HG03439 (cell line): ENCODE data around the gene MYO1F.
"Not testable (repeated sequence)": the region's sequence is repeated elsewhere in the genome, so short reads cannot be mapped to it uniquely, and the experiment has no call there.

Source experiments
- ATAC-seq: cut with Tn5 transposase; IDR thresholded peaks from one replicate; pipeline ENCODE4 v1.9.1; 2021; ENCODE audit warnings: mild to moderate bottlenecking, moderate library complexity; ENCODE audit not compliant: unreplicated experiment

MYO1F gene

DNA sequence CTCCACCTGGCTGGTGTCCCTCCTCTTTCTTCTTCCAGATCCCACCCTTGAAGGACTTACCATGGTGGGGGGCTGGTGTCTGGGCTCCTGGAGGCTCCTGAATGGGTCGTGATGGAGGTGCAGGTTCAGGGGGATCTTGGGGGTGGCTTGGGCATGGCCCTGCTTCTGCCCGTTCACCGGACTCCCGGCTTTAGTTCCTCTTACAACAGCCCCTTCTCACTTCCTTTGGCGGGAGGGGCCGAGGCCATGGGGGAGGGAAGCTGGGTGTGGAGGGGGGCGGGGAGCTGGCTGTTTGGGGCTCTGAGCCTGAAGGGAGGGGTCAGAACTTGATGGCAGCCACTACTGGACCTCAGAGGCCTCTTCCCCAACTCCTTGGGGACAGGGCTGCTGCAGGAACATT, at the start of gene MYO1F:
Gene MYO1F (minus strand): TSS at position 196 of the 400 bp plus-strand sequence. CDS start 133 bp downstream, at position 63.
- no peak for ATAC-seq

DNA sequence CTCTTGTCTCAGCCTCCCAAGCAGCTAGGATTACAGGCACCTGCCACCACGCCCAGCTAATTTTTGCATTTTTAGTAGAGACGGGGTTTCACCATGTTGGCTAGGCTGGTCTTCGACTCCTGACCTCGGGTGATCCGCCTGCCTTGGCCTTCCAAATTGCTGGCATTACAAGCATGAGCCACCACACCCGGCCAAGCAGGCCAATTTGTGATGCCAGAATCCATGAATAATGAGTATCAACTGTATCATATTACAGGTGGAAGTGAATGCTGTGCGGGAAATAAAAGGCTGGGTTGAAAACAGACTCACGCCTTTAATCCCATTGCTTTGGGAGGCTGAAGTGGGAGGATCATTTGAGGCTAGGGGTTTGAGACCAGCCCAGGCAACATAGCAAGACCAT, 49.6 kb upstream of the MYO1F start:
- no peak for ATAC-seq

DNA sequence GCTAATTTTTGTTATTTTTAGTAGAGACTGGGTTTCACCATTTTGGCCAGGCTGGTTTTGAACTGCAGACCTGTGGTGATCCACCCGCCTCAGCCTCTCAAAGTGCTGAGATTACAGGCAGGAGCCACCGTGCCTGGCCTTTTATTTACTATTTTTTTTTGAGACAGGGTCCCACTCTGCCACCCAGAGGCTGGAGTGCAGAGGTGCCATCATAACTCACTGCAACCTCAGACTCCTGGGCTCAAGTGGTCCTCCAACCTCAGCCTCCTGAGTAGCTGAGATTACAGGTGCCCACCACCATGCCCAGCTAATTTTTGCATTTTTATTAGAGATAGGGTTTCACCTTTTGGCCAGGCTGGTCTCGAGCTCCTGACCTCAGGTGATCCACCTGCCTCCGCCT, 45.6 kb upstream of the MYO1F start:
- ATAC-seq, result not testable (repeated sequence)

DNA sequence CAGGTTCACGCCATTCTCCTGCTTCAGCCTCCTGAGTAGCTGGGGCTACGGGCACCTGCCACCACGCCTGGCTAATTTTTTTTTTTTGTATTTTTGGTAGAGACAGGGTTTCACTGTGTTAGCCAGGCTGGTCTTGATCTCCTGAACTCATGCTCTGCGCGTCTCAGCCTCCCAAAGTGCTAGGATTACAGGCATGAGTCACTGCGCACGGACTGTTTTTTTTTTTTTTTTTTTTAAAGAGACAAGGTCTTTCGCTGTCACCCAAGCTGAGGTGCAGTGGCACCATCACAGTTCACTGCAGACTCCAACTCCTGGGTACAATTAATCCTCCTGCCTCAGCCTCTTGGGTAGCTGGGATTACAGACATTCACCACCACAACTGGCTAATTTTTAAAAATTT, 41.5 kb upstream of the MYO1F start:
- no peak for ATAC-seq

DNA sequence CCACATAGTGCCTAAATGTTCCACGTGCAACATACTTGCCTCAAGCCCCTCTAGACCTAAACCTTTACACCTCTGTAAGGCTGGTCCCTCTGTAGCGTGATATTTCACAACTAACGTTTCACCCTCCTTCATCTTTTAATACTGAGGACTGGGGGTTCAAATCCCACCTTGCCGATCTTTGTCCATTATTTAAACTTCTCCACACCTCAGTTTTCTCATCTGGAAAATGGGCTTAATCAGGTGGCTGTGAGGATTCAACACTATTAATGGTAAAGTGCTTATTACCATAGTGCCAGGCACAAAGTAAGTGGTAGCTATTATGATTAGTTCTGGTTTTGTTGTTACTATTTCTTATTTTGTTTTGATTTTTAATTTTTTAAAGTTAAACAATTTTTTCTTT, 40.7 kb upstream of the MYO1F start:
- ATAC-seq, result no peak

DNA sequence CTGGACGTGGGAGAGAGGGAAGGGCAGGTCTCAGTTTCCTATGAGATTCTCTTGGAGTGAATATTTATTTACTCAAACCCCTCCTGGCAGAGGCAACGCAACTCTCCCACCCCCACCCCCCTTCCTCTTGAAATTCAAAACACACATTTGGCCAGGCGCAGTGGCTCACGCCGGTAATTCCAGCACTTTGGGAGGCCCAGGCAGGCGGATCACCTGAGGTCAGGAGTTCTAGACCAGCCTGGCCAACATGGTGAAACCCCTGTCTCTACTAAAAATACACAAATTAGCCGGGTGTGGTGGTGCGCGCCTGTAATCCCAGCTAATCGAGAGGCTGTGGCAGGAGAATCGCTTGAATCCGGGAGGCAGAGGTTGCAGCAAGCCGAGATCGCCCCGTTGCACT, 40.1 kb upstream of the MYO1F start:
- not testable (repeated sequence) for ATAC-seq

DNA sequence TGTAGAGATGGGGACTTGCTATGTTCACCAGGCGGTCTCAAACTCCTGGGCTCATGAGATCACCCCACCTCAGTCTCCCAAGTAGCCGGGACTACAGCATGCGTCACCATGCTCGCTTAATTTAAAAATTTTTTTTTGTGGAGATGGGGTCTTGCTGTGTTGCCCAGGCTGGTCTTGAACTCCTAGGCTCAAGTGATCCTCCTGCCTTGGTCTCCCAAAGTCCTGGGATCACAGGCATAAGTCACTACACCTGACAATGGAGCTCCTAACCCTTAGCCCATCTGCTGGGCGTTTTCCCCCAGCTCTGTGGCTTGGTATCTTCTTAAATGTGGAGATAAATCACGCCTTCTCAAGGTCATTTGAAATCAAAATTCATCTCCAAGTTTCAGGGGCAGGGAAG, 39.6 kb upstream of the MYO1F start:
- ATAC-seq, result no peak

DNA sequence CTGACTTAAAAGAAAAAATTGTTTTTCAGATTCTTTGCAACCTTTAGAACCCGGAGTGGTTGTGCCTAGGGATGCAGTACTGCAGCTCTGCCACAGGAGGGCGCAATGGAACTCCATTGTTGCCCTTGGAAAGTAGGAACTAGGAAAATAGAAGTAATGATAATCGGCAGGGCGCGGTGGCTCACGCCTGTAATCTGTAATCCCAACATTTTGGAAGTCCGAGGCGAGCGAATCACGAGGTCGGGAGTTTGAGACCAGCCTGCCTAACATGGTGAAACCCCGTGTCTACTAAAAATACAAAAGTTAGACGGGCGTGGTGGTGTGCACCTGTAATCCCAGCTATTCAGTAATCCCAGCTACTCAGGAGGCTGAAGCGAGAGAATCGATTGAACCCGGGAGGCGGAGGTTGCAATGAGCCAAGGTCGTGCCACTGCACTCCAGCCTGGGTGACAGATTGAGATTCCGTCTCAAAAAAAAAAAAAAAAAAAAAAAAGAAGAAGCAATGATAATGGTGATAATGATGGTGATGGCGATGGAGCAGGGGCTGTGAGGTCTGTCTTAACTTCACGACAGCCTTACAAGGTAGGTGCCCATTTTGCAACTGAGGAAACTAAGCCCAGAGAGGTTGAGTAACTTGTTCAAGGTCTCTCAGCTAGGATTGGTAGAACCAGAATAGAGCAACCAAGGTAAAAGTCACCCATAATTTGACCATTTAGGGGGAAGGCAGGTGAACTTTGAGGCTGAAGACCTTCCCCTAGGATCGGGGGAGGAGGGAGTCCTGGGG, 38.8 kb upstream of the MYO1F start:
- no peak for ATAC-seq

DNA sequence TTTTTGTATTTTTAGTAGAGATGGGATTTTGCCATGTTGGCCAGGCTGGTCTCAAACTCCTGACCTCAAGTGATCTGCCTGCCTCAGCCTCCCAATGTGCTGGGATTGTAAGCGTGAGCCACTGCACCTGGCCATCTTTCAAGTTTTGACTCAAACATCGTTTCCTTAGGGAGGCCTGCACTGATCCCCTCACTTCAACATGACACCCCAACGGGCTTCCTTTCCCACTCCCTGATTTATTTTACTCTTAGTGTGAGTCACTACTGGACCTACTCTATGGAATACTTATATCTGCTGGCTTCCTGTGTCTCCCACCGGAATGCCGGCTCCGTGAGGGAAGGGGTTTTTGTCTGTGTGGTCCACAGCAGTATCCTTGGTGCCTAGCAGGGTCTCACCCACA, 37.8 kb upstream of the MYO1F start:
- ATAC-seq, result no peak

DNA sequence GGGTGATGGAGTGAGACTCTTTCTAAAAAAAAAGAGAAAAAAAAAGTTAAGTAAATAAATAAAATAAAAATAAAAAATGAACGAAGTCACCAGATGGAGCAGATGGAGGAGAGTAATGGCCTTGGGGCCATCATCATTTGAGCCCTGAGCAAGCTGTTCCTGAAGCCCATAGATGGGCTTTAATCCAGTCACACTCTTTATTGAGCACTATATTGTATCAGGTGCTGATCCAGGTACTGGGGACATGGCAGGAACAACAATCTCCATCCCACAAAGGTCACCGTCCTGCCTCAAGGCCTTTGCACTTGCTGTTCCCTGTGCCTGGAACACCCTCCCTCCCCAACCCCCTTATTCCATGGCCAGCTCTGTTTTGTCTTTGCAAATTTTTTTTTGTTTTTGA, 37.2 kb upstream of the MYO1F start:
- no peak for ATAC-seq

DNA sequence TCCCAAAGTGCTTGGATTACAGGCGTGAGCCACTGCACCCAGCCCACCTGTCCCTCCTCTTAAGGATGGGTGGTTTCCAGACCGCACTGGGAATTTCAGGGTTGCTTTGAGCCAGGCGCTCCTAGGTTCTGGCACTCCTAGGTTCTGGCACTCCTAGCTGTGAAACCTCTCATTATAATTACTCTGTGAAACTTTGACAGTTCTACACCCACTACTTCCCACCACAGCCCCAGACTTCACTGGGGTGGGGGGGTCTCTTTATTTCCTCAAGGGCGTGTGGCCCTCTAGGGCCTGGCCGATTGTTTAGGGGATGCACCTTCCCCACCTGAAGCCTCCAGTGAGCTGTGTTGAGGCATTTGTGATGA, 35.5 kb upstream of the MYO1F start:
- no peak for ATAC-seq

DNA sequence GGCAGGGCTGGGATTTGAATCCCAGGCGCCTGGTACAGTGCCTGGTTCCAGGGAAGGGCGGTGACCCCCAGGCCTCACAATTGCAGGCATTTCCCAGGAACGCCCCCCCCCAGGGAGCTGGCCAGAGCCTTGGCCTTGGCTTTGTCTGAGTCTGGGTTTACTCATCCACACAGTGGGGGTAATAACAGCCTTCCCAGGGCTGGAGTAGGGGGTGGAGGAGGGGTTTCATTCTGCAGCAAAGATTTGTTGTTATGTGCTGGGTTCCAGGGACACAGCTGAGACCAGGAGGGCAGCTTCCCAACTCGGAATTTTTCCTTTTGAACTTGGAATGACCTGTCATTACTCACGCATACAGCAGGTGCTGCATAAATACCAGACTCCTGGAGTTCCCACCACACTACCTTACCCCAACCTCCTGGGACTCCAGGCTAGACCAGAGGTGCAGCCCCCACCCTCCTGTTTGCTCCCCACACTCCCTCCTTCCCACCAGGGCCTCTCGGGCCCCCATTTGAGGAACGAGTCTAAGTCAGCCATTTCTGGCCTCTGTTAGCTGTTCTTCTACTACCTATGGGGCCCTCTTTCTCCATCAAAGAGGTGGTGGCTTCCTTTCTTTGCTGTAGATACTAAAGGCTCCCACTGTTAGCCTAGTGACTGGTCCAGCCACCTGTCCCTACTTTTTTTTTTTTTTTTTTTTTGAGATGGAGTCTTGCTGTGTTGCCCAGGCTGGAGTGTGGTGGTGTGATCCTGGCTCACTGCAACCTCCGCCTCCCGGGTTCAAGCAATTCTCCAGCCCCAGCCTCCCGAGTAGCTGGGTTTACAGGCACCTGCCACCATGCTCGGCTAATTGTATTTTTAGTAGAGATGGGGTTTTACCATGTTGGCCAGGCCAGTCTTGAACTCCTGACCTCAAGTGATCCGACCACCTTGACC, 34.9 kb upstream of the MYO1F start:
- no peak for ATAC-seq

DNA sequence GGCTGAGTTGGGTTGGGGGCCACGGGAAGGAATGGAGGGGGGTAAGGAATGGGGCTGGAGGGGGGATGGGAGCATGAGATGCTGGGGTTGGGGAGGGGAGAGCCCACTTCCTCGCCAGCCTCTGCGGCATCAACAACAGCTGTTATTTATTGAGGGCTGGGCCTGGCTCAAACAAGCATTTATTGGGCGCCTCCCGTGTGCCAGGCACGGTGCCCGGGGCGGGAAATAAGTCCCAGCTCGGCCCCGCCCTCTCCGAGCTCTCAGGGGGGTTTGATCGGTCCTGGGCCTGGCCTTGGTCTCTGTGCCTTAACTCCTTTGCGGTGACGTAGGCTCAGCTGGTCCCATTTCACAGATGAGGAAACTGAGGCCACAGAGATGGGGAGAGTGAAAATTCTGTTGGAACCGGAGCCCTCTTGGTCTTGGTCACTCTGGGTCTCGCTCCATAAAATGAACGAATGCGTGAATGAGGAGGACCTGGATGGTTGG, 34.2 kb upstream of the MYO1F start:
- ATAC-seq, result no peak

DNA sequence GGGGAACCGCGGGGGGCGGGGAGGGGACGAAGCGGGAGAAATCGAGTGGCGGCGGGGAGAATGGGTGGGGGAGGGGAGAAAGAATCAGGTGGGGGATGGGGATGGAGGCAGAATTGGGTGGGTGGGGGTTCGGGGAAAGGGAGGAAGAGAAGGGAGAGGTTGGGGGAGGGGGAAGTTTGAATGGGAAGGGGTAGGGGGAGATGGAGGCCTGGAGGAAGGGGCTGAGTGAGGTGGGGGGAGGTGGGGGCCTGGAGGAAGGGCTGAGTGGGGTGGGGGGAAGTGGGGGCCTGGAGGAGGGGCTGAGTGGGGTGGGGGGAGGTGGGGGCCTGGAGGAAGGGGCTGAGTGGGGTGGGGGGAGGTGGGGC, 33.7 kb upstream of the MYO1F start:
- no peak for ATAC-seq

DNA sequence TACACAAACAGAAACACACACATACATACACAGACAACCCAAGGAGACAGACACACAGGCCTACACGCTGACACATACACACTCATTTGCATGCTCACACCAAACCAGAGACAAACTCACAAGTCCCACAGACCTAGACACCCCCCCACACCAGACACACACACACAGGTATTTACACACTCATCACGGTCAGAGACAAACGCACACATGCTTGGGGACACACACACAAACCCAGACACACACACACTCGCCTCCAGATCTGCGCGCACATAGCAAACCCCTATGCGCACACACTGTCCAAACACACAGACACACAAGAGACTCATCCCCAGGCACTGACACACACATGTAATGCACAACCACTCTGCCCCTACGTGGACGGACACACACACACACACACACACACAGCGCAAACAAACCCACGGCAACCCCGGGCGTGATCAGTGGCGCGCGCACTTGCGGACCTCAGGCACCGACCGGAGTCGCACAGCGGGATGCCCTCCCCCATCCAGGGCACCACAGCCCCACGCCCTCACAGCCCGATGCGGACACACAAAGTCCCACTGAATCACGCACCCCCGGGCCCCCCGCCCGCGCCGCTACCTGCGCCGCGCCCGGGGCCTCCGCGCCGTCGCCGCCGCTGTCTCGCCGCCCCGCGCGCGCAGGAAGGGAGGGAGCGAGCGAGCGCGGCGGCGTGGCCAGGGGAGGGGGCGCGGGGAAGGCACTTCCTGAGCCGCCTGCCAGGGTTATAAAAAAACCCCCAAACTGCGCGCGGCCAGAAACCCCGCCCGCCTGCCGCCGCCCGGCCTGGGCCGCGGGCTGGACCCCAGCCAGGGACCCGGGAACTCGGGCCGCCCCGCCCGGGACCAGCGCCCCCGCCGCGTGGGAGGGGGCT, 33.0 kb upstream of the MYO1F start, which contains the start of gene ADAMTS10:
Gene ADAMTS10 (minus strand): TSS at position 675 of the 895 bp plus-strand sequence. CDS start 5,005 bp downstream, outside the sequence.
- ATAC-seq, result no peak

DNA sequence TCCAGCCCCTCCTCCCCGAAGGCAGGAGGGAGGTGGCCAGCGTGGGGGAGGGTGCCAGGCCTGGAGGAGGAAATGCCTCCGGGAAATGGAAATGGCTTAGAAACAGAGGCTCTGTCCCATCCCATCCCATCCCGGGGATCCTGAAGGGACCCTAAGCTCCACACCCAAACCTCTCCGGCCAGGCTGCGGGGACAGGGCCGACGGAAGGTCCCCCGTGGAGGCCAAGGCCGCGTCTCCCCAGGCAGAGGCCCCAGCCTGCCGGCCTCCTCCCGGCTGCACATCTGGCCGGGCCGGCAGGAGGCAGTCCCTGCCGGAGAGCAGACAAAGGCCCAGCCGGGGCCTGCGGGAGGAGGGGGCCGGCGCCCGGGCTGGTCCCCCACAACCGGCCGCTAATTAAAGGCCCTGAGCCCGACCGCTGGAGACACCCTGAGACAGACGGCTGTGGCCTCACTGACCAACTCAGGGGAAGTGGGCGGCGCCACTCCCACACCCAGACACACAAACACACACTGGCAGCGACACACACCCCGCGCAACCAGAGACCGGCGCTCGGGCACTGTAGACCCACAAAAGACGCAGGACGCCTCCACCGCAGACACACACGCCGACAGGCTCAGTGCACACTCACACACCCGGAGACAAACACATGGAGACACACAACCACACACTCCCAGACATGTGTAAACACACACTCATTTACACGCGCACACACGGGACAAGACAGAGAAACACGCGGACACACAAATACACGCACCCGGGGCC, 32.2 kb upstream of the MYO1F start:
- ATAC-seq, result no peak

DNA sequence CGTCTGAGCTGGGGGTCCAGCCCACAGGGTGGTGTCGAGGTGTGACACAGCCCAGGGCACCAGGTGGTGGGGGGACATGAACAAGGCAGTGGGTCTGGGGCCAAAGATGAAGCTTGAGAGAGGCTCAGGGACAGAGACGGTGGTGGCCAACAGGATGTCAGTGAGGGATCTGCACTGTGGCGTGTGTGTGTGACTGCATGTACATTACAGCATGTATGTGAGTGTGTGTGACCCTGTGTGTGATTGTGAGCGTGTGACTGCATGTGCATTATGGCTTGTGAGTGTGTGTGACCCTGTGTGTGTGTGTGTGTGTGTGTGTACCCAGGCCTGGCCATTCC, 31.7 kb upstream of the MYO1F start:
- ATAC-seq, result no peak

DNA sequence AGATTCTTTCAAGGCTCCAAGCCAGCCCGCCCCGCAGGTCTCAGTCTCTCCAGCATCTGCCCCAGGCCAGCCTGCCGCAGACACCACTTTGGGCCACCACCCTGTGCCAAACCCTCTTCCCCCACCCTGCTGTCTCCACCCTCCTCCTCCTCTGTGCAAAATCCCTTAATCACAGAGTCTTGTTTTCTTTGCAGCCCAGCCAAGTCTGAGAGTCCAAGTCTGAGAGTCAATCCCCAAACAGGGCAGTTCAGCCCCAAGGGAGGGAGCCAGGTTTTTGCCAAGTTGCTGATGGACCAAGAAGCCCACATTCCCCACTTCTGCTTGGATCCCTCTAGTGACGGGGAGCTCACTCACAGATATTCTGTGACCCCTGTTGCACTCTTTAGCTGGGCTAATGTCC, 30.1 kb upstream of the MYO1F start:
- ATAC-seq, result no peak

DNA sequence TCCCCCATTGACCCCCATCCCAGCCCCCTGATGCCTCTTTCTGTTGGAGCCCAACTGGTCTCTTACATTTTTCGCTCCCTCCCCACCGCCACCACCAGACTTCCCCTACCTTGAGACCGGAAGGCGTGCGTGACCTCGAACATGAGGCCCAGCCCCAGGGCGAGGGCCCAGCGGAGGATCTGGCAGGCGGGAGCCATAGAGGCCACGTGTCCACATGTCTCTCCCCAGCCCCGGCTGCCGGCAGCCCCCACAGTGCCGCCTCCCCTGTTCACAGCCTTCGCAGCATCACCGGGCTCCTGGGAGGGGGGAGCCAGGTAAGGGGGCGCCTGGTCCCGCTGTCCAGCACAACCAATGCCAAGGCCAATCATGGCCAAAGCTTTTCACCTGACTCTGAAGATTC, 28.3 kb upstream of the MYO1F start:
- ATAC-seq, result no peak

DNA sequence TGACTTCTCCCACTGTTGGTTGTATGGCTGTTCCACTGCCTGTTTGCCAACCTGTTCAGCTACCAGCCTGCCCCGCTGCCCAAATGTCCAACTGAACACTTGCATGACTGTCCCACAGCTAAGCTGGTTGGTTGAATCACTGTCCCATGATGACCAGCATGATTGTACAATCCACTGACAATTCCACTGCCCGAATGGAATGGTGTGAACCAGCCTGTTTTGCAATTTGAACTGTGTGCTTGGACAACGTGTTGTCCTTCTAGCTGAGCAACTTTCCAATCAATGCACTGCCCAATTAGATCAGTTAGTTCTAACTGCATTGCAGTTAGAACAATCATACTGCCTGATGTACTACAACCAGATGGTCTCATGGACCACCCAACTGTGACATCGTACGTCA, 24.6 kb upstream of the MYO1F start:
- no peak for ATAC-seq
